Activated CD4-positive, alpha-beta T cell treated with anti-CD3 and anti-CD28 coated beads for 4 hours (primary cell): ENCODE results near the gene GRIK3.

Experiments
- DNase-seq, 2 donors: peaks; one replicate each; pipeline ENCODE4 v3.0.0-alpha.2; 2020

Gene GRIK3

DNA sequence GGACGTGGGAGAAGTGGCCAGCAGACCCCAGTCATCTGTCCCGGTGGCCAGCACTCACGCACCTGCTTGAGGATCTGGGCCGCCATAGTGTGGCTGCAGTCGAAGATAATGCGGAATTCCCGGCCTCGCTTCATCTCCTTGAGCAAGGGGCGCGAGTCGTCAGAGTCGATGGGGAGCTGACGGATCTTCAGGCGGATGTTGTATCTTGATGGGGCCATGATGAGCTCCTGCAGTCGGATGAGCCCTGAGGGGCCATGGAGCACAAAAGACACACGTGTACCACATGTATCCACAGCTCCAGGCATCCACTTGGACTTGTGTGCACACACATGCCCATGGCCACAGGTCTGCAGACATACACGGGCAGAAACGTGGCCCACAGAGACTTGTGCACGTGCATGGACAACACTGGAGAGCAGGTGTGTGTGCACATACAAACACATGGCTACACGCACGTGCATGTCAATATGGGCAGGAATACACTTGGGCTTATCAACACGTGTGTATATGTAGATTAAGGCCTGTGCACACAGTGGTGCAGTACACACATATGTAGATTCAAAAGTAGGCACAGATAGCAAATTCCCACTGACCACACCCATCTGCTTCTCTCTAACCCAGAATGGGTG, 162.1 kb downstream of the GRIK3 start:
- DNase-seq = no peak

DNA sequence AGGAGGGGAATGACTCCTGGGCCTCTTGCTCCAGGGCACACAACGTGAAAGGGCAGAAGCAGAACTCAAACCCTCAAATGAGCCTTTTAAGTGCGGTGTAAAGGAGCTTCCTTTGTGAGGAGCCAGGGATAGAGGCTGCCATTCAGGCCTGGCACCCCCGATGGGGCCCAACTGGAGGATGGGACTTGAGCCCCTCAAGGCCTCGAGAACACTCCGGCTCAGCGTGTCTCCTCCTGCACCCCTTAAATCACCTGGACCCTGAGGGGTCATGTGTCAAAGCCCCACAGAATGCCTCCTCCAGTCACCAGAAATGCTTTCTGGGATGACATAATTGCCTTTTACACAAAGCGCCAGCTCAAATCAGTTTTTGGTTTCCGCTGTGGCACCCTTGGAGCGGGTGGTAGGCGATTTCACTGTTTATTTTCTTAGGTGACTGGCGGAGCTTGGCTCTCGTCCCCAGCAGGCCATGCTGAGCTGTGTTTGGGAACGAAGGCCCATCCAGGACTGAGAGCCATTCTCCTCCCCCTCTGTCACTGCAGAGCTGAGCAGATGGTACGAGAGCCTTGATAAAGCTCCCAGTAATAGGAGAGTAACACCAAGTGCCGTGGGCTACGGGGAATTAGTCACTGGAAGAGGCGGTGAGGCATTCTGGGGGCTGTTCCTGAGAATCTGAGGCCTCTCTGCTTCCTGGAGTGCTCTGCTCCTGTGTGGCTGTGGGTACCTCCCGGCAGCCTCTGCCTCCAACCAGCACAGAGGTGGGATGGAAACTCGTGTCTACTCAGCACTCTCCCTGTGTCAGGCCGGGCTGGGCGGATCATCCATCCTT, 163.0 kb downstream of the GRIK3 start:
- no peak for DNase-seq

DNA sequence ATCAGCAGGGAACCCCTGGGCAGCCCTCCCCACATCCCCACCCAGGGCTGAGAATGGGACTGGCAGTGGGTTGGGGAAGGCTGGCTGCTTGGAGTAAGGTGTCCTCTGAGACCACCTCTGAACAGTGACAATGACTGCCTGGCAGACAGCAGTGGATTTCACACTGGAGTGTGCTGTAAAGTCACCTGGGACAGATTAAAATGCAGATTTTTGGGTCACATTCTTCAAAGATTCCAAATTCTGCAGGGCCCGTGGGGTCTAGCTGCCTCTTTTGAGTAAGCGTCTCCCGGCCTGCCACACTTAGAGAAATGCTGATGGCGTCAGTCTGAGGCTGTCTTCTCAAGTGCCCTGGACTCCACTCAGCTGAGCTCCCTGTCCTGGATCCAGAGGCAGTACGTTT, 164.5 kb downstream of the GRIK3 start:
- no peak for DNase-seq

DNA sequence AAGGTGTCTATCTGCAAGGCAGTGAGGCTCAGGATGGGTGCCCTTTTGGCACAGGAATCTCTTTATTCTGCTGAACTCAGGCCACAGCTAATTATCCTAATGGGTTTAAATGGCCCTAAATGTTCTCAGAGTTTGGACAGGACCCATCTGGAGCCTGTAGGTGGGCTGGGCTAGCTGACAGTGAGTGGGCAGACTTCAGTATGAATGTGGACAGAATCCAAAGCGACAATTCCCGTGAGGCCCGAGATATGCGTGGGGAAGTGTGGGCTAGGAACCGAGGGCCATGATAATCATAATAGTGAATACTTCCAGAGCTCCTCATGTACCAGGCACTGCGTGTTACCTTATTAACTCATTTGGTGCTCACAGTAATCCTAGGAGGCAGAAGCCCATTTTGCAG, 165.3 kb downstream of the GRIK3 start:
- no peak for DNase-seq

DNA sequence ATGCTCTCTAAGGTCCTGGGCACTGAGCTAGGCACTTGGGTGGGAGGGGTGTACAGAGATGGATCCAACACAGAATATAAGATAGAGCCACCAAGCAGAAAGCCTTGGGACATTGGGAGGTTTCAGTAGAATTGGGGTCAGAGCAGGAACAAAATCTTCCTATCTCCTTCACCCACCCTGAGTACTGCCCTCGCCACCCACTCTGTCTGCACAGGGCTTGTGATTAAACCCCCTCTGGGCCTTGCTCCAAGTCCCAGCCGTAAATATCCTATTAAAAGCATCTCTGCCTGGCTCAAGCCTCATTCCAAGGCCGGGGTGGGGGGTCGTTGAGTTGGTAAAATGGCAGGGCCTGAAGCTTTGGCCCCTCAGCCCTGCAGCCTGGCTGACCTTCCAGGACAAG, 166.7 kb downstream of the GRIK3 start:
- no peak for DNase-seq

DNA sequence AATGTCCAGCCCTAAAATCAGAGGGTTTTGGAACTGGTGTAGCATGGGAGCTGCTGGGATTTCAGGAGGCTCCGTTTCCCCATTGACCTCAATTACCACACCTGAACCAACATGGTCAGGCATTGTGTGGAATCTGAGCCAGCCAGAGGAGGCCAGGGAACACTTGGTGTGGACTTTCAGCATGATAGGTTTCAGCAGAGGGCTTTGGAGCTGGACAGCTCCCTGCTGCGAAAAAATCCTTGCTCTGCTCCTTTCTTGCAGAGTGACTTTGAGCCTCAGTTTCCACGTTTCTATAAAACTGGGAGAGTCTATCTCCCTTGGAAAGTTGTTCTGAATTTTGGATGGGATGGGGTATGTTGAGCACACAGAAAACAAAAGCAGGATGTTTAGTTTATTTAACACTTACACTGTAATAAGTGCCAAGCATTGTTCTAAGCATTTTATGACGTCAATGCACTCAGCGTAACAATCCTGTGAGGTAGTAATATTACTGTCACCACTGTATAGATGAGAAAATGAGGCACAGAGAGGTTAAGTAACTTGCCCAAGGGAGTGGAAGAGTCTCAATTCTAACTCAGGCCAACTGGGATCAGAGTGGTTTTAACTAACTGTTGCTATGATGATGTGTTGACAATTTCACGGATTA, 168.0 kb downstream of the GRIK3 start:
- DNase-seq = no peak

DNA sequence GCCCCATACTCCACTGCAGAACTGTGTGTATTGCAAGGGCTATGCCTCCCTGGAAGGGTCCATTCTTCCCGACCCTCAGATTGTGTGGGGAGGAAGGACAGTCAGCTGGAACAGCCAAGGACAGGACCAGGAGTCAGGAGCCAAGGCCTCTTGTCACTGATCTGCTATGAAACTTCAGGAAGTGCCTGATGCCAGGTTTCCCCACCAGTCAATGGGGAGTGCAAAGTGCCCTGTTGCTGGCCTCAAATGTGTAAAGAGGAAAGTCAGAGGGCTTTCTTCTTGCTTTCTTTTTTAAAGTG, 168.8 kb downstream of the GRIK3 start:
- DNase-seq = no peak

DNA sequence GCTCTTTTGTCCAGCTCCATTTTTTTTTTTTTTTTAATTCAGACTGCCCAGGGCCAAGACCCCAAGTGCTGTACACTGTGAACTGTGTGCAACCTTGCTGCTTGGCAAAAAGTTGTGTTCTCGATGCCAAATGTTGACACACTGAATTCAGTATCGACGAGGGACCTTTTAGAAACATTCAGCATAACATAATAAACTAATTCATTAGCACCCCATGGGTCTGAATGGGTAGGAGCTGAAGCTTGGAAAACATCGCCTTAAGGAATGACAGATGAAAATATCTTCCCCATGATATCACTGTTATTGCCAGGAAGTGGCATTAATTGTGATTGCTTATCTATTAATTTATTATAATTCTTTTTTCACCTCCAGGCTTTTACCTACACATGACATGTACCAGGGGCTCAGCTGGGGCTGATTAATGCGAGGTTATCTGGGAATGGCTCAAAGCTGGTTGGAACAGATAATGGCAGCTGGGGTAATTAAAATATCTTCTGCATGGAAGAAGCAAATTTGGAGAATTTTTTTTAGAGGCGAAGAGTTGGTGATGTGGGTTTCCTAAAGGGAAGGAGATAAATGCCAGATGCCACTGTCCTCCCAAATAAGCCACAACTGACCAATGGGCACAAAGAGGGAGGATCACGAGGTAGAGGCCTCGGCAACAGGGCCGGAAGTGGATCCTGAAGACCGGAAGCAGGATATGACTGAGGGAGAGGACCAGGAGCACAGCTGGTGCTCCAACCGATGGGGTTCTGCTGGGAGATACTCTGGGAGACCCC, 169.3 kb downstream of the GRIK3 start:
- DNase-seq = no peak

DNA sequence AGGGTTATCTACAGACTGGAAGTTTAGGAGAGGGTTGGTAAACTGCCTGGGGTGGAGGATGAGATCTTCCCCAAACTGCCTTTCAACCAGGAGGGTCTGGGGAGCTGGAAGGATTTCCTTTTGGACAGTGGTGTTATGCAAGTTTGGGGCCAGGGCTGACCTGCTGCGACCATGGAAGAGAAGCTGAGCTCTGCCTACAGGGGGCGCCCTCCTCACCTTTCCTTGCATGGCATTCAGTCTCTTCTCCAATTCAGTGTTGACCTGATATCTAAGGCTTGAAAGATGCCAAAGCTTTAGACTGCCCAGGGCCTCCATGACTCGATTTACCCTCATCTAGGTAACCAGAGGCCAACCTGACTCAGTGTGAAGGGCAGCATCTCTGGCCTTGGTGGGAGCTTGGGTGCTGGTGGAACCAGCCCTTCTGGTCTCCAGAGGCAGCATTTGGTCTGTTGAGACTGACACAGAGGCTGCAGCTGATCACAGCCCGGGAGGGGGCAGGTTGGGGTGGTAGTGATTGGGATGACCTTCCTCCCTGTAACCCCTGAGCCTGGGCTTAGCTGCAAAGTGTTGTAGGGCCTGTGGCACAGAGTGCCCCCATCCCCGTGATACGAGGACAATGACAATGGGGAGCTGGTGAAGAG, 170.0 kb downstream of the GRIK3 start:
- no peak for DNase-seq

DNA sequence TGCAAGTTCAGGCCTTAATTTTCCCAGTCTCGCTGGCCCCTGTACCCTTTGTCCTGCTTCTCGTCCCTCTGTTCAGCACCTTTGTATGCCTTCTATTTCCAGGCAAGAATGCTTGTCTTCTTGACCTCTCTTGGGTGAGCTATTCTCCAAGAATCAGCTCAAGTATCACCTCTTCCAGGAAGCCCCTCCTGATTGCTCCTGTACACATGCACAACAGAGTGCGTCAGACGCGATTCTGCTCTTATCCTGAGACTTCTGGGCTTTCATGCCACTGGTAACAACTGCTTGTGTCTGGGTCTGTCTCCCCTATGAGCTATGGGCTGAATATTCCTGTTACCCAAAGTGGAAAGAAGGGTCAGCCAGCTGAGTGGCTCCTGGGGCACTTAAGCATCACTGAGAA, 170.8 kb downstream of the GRIK3 start:
- no peak for DNase-seq

DNA sequence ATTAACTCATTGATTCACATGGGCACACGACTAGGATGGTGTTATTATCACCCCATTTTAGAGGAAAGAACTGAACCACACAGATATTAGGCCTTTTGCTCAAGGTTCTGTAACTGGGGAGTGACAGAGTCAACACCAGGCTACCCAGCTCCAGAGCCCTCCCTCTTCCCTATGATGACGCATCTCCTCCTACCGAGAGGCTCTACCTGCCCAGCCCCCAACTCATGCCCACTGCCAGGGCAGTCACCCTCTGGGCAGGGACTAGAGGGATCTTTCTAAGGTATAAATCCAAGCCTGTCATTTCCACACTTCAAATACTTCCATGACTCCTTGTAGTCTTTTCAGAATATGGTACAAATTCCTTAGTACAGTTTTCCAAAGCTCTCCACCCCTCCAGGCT, 171.3 kb downstream of the GRIK3 start:
- no peak for DNase-seq

DNA sequence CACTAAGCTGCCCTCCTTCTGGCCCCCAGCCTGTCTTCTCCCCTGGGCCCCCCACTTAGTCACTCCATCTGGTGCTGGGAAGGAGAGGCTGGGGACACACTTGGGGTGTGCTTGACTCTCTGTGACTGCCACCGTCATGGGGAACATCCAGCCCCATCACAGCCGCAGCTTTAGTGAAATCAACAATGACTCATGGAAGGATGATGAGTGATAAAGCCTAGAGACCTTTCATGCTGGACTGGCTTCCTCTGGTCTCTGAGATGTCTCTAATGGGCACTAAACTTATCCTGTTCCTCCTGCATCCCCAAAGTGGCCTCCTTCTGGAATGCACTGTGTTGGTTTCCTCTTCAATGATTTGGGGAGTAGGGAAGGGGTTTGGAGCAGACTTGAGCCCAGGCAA, 172.9 kb downstream of the GRIK3 start:
- DNase-seq = no peak

DNA sequence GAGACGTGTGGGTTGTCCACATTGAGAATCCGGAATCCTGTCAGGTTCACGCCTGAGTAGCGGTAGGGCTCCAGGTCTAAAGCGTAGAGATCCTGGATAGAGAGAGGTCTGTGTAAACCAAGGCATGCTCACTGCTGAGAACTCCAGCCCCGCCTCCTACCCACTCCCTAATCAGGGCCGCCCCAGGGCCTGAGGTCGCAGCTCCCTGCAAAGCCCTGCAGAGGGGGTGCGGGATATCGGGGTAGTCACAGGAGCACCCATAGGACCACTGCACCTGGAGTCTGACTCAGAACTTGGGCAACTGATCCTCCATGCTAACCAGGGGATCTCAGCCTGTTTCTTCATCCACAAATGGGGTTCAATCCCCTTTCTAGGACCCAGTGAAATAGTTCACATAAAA, 174.4 kb downstream of the GRIK3 start:
- DNase-seq = no peak

DNA sequence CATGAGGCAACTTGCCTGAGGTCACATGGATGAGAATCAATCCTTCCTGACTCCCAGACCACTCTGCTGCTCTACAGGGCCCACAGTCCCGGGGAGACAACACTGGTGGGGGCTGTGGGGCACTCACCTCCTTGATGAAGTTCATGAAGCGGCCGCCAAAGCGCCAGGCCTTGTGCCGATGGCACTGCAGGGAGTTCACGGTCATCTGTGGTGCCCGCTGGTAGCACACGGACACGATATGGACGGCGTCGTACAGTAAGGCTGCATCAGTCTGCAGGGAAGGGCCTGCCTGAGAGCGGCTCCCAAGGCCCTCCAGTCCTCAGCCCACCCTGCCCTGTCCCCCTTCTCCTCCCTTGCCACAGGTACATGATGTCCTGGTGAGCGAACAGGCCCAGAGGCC, 175.3 kb downstream of the GRIK3 start:
- no peak for DNase-seq

DNA sequence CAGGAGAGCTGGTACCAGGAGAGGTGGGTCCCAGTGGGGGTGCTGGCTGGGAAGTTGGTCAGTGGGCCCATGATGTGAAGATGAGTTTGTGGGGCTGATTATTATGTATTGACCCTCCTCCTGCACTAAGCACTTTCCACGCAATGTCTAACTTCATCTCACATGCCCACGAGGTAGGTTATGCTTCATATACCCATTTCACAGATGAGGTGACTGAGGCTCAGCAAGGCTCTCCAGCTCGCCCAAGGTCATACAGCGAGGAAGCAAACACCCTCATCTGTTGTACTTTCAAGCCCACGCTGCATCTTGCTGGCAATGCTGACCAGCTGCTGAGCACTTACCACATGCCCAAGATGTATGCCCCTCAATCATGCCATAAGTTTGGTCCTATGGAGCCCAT, 175.8 kb downstream of the GRIK3 start:
- no peak for DNase-seq

DNA sequence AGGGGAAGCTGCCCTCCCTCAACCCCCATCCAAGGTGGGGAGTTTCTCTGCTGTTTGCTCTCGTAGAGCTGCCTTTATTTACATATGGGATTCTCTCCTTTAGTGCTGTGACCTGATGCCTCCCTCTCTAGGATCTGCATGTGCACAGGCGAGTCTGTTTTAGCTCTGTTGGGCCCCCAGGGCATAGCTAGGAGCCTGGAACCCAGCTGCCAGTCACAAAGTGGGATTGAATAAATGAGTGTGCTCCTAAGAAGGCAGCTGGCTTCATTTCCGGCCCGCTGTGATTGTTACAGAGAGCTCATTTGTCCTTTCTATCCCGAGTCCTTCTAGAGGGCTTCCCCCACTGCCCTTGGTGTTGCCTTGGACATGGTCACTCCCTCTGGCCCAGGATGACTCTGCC, 176.6 kb downstream of the GRIK3 start:
- no peak for DNase-seq

DNA sequence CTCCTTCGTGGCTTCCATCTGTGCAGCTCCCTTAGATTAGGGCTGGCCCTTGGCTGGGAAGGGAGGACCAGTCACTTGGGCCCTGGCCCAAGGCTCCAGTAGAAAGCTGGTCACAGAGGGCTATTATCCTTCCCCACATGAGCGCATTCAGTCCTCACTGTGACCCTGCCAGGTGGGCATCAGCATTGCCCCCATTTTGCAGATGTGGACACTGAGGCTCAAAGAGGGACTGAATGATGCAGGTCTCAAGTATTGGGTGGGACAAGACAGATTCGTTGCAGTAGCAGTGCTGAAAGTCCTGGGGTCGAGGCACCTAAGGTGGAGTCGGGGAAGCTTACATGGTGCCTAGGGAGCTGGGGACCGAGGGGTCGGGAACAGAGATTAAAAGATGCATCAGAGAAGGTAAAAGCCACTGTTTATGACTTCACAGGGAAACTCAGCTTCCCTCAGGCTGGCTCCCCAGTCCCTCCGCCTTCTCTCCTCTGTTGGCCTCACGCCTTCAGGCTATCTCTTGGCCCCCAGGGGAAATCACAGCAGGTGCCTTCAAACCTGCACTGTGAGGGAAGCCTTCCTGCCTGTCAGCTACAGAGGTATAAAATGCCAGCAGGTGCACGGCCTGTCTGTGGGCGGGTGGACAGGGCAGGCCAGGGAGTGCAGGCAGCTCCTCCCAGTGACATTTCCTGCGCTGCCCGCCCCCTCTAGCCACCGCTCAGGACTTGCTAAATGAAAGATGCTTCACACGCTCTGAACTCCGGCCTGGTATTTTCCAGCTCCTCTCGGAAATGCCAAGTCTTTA, 178.4 kb downstream of the GRIK3 start:
- DNase-seq = no peak

DNA sequence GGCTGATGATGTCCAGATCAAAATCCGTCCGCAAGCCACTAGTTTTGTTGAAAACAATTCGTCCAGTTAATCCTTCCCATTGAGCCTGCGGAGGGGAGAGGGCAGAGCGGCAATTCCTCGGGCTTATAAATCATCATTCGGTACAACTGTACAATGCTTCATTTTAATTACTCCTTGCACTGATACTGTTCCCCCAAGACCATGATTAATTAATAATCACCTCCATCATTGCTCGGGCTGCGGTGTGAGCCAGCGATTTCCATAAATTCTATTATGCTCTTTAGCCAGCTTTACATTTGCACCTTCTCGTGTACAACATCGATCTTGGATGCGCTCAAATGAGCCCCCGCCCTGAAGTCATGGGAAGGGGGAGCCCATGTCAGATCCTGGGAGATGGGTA, 180.7 kb downstream of the GRIK3 start:
- no peak for DNase-seq

DNA sequence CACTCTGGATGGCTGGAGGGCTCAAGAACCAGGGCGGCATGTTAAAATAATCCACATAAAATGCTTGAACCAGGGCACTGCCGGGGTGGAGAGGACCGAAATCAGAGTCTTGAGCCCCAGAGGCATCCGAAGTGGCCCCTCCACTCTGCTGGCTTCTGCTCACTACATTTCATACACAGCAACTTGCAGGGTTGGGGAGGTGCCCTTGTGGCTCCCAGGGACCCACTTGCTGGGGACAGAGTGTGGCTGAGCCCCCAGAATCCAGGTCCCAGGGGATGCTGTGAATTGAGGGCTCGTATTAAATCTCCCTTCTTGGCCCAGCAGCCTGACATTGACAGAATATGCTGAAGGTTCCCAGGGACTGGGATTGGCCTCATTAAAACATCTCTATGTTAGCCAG, 181.7 kb downstream of the GRIK3 start:
- no peak for DNase-seq

DNA sequence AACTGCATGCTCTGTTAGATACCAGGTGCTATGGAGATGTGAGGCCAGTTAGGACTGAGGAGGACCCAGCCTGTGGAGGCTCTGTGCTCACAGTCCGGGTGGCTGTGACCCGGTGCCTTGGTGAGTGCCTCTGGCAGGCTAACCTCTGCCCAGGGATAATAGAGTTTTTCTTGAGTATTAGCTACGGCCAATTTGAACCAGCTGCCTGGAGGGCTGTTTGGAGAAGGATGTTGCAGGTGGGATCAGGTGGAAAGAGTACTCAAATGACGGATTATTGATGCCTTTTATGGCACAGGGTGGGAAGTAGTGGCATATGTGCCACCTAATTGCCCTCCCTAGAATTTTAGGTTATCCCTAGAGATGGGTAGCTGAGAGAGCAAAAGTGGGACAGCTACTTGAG, 182.7 kb downstream of the GRIK3 start:
- DNase-seq = no peak

DNA sequence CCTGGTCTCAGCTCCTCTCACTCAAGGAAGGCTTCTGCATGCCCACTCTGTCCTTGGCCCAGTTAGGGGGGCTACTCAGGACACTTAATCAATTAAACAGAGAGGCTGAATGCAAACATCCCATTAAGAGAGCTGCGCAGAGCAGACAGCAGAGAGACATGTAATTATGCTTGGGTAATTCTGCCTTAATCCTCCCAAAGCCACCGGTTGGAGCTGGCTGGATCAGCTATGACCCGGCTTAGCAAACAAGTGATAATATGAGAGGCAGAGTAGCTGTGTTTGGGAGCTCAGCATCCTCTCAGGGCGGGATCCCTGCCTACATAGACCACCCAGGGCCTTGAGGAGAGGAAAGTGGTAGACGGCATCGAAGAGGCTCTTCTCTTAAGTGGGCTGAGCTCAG, 183.2 kb downstream of the GRIK3 start:
- no peak for DNase-seq

DNA sequence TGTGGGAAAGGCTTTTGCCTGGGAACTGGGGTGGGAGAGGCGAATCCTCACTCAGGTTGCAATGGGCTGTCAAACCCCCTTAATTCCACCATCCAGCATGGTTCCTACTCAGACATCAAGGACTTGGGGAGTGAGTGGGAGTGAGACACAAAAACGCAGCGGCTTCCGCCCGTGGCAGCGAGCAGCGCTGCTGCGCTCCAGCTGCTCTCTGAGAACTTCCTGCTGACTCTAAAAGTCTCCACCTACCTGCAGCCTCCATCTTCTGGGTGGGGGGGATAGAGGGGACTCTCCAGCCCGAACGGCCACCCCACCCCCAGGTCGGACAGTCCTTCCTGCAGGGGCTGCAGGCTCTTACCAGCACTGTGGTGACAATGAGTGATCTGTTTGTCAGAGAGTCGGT, 184.4 kb downstream of the GRIK3 start:
- DNase-seq = no peak
